ENCODE results near the gene ZNF800.

The ZNF800 gene

GRCh38 chr7:127390186-127390816 lies 2.2 kb downstream of the ZNF800 start:
- DNase-seq: no peak

- DNase-seq: no peak
These were observed 3.2 kb downstream of the ZNF800 start for GRCh38 chr7:127389321-127389720.

DNA sequence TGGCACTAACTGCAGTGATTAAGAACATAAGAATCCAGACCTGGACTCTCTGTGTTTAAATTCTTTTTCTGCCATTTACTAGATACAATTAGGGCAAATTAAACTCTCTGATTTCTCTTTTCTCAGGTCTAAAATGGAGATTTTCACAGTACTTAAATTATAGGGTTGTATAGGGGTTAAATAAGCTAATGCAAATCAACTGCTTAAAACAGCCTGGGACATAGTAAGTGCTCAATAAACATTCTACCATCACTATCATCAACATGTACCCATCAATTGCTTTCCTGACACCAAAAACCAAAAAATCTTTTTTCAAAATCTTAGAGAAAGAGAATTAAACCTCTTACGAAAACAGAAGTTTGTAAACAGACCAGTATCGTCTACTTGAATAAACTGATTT lies 4.5 kb downstream of the ZNF800 start:
- no peak for DNase-seq

- DNase-seq: no peak
These were observed 9.2 kb downstream of the ZNF800 start for GRCh38 chr7:127383123-127383835.

- DNase-seq: no peak
These were observed 10.0 kb downstream of the ZNF800 start for GRCh38 chr7:127382301-127383085.

GRCh38 chr7:127380479-127380878 lies 12.0 kb downstream of the ZNF800 start:
- no peak for DNase-seq

- no peak for DNase-seq
These were observed 12.9 kb downstream of the ZNF800 start for GRCh38 chr7:127379642-127380041.

- DNase-seq: no peak
These were observed 14.0 kb downstream of the ZNF800 start for GRCh38 chr7:127378537-127378936.

GRCh38 chr7:127377425-127377824 lies 15.1 kb downstream of the ZNF800 start:
- no peak for DNase-seq

DNA sequence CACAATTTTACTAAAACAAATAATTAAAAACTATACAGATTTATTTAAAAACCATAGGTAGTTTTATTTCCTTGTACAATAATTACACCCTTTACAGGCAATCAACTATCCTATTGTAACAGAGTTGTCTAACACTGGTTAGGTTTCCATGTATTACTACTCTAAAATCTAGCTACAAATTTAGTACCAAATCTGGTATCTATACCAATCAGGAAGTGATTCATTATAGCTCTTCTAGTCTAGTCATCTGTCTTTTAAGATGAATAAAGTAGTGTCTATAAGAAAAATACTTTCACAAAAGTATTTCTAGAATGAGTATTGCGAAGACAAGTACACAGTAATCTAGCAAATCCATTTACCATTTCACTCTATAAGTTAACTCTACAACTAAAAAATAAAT lies 16.9 kb downstream of the ZNF800 start:
- DNase-seq: no peak

DNA sequence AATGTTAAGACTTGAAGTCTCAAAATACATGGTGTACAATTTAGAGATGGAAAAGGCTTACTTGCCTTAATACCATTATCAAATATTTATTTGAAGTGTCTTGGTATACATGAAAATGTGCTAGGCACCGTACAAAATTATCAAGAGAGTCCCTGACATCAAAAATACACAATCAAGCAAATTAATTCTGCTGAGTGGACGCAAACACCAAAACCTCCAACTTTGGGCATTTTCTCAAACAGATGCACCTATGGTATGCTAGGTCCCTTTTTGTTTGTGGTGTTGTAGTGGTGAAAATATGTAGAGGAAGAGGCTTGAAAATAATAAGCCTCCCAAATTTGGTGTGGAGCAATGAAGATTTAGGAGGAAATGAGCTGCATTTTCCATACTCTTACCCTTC lies 24.8 kb downstream of the ZNF800 start:
- DNase-seq: no peak

GRCh38 chr7:127366680-127367079 lies 25.8 kb downstream of the ZNF800 start:
- DNase-seq: no peak

GRCh38 chr7:127365957-127366315 lies 26.6 kb downstream of the ZNF800 start:
- DNase-seq: no peak

DNA sequence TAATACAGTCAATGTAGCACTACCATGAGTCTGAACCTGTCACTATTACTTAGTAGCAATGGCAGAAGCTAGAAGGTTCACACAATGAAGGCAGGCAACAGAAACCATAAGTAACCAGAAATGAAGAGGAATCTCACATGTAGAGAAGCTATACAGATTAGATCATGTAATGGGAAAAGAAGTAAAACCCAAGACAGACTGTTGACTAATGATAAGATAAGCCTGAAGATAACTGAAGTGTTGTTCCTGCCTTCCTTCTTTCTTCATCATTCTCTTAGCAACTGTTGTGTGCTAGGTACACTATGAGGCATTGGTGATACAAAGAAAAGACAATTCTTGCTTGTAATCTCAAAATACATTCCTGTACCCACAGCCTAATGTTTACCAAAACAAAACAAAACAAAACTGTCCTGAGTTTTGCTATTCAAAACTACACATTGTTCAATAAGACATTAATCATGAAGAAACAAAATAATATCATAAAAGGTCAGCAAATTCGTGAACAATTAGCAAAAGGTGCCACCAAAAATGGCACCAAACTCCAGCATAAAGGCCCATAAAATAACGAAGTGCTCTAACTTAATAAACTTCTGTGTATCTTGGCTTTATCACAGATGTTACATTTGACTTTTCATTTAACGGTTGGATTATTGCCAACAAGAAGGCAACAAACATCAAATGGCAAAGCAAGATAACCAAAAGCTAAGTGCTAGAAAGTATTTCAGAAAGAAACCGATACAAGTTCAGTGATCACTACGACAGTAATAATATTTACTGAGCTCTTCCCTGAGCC lies 27.1 kb downstream of the ZNF800 start:
- DNase-seq: no peak

GRCh38 chr7:127362364-127363027 lies 30.0 kb downstream of the ZNF800 start:
- no peak for DNase-seq

DNA sequence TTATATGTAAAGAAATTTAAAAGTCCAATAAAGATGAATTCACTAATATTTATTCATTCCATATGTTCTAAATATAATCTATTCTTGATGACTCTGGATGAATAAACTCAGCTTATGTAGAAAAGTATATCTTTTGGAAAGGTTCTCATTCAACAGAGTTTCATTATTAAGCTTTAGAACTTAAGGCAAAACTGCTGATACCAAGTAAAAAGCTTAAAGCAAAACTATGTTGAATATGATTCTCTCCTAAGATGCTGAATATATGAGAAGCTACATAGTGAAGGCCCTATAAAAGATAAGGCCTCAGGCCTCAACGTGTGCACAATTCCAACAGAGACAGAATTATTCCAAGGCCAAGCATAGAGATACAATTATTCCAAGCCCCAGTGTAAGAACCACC lies 30.8 kb downstream of the ZNF800 start:
- no peak for DNase-seq

DNA sequence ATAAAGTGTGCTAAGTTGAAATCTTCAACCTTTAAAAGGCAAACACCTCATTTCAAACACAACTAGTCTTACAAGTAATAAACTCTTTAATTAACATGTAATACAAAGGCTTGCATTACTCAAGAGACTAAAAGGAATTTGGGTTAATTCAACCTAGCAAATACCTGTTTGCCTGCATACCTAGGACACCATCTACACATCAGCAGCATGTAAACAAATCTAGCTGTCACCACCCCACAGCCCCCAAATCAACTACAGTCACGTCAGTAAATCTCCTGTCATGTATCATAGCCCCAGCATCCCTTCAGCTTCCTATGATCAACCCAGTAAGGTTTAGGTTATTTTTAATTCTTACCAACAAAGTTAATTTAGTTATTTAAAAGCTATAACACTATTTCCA lies 33.5 kb downstream of the ZNF800 start:
- DNase-seq: no peak

GRCh38 chr7:127353897-127354296 lies 38.6 kb downstream of the ZNF800 start:
- DNase-seq: no peak

DNA sequence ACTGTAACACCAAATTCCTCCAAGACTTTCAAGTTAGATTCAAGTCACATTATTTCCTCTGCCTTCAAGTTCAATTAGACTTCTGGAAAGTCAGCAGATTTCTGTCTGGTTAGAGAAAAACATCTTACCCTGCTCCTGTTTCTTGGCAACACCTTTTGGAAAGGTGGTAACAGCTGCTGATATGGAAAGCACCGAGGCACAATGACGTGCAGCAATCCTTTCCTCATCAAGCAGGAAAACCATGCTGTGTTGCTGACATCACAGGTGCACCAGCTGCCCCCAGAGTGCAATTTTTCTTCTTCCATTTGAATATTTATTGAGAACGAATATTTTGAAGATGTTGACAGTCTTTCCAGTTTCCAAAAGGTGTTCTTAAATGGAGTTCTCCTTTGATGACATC lies 41.9 kb downstream of the ZNF800 start:
- no peak for DNase-seq

GRCh38 chr7:127349881-127350280 lies 42.6 kb downstream of the ZNF800 start:
- DNase-seq: no peak

DNA sequence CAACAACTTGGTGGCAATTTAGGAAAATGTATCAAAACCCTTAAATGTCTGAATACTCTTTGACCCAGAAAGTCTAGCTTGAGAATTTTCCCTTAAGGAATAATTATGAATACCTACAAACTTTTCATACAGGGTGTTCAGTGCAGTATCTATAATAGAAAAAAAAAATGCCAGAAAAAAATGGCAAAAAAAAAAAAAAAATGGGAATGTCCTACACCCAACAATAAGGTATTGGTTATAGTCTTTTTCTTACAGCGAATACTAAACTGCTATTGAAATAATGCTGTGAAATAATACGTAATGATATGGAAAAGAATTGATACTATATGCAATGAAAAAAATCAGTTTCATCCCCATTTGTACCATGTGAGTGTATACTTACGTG lies 44.3 kb downstream of the ZNF800 start:
- no peak for DNase-seq

GRCh38 chr7:127347567-127348246 lies 44.8 kb downstream of the ZNF800 start:
- DNase-seq: peak; percentile 64
